Activated CD8-positive, alpha-beta memory T cell treated with anti-CD3 and anti-CD28 coated beads, Interleukin-2, amount 50 U/mL, for 48 hours (primary cell): Measurements from ENCODE around the gene UBE2E1.
"Not testable (repeated sequence)": the region's sequence is repeated elsewhere in the genome, so short reads cannot be mapped to it uniquely, and the experiment has no call there.

Experiments used
- DNase-seq: peaks from one replicate; pipeline ENCODE4 v3.0.0-alpha.2; 2020

Gene UBE2E1

GRCh38 chr3:23859012-23859743 is 53.4 kb downstream of the UBE2E1 start:
- DNase-seq: no peak

GRCh38 chr3:23859839-23860382 is 54.2 kb downstream of the UBE2E1 start:
- no peak for DNase-seq

GRCh38 chr3:23861689-23862088 is 55.9 kb downstream of the UBE2E1 start:
- no peak for DNase-seq

GRCh38 chr3:23863060-23863459 is 57.3 kb downstream of the UBE2E1 start:
- DNase-seq: no peak

- DNase-seq: no peak
Measured at GRCh38 chr3:23864931-23865330, 59.2 kb downstream of the UBE2E1 start.

GRCh38 chr3:23865595-23866396 is 60.0 kb downstream of the UBE2E1 start:
- DNase-seq: no peak

GRCh38 chr3:23867400-23867799 is 61.6 kb downstream of the UBE2E1 start:
- DNase-seq: no peak

GRCh38 chr3:23867838-23868237 is 62.1 kb downstream of the UBE2E1 start:
- DNase-seq: no peak

- no peak for DNase-seq
Measured at GRCh38 chr3:23869977-23870662, 64.4 kb downstream of the UBE2E1 start.

- not testable (repeated sequence) for DNase-seq
Measured at GRCh38 chr3:23870663-23871043, 64.9 kb downstream of the UBE2E1 start.

- DNase-seq: not testable (repeated sequence)
Measured at GRCh38 chr3:23871361-23871760, 65.6 kb downstream of the UBE2E1 start.

- DNase-seq: no peak
Measured at GRCh38 chr3:23872330-23872729, 66.6 kb downstream of the UBE2E1 start.

- DNase-seq: no peak
Measured at GRCh38 chr3:23873941-23874340, 68.2 kb downstream of the UBE2E1 start.

GRCh38 chr3:23874359-23875112 is 68.8 kb downstream of the UBE2E1 start:
- no peak for DNase-seq

GRCh38 chr3:23875113-23875725 is 69.5 kb downstream of the UBE2E1 start:
- no peak for DNase-seq

- no peak for DNase-seq
Measured at GRCh38 chr3:23876923-23877322, 71.2 kb downstream of the UBE2E1 start.

- no peak for DNase-seq
Measured at GRCh38 chr3:23877329-23877980, 71.7 kb downstream of the UBE2E1 start.

- DNase-seq: no peak
Measured at GRCh38 chr3:23879485-23879884, 73.7 kb downstream of the UBE2E1 start.

GRCh38 chr3:23880703-23881339 is 75.1 kb downstream of the UBE2E1 start:
- no peak for DNase-seq

- DNase-seq: not testable (repeated sequence)
Measured at GRCh38 chr3:23881993-23882392, 76.2 kb downstream of the UBE2E1 start.

- no peak for DNase-seq
Measured at GRCh38 chr3:23882487-23882918, 76.7 kb downstream of the UBE2E1 start.
